Measurements from ENCODE around the gene GMDS.

- TF ChIP-seq CTCF (conservative IDR thresholded peaks at IDR 0.05 in 1 of 2, IDR thresholded peaks at IDR 0.05 in 1 of 2; ENCODE audit: extremely low read depth in 1 of 2, insufficient read depth in 1 of 2, low read depth in 1 of 2, low read length in 2 of 2): no peak
- TF ChIP-seq EZH2 (IDR thresholded peaks at IDR 0.05; ENCODE audit: borderline replicate concordance, low read length): no peak
These were observed 101.2 kb downstream of the GMDS start for GRCh38 chr6:2144210-2144609.
